A549 treated with CORT108297 at 1 μM for 4 hours (cell line): ENCODE data around the gene IFIH1. TPM values are rescaled to one million over a fixed set of nuclear protein-coding genes. Genes with fewer than 3 reads are reported as not detected.

Experiments used
- total RNA-seq: library from RNA; stranded (reverse); fragments of 200-300 nt; extraction: Qiagen RNA extraction; gene quantifications from 5 replicates; pipeline ENCODE4 v1.2.3, GENCODE V29; 2022

The IFIH1 gene
- 0.88 to 1.5 TPM (median 1.1 TPM) in 5 replicates for total RNA-seq

DNA sequence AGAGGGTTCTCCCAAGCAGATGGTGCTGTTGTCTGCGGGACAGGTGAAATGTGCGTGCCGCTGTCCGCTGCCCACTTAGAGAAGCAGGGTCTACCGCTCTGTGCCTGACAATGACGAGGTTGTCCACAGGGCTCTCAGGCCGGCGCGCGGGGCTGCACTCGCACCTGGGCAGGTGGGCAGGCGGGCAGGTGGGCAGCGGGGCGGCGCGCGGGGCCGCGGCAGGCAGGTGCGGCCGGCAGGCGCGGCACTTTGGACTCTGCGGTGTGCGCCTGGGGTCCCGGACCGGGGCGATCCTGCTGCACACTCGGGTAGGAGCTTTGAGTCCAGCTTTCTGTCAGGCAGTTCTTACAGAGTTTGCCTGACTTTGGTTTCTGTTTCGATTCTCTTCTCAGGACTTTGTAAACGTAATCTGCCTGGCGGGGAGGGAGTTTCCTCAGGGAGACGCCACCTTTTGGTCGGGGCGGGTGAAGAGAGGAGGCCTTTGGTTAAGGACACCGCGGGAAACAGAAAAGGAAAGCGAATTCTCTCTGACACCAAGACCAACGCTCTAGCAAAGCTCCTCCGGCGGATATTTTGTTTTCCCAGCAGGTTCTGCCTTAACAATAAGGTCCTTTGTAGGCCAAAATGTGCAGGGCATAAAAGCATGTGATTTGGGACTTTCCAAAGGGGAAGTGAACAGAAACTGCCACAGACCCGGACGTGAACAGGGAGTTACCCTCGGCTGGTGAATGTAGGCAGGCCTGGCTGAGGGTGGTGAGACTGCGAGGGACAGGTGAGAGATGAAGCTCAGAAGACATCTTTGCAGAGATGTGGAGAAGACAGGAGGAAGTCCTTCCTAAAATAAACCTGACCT lies at the start of gene IFIH1:
TSS of gene IFIH1 (minus strand) at position 357 of the 853 bp plus-strand sequence. CDS start 377 bp downstream, outside the sequence.

GRCh38 chr2:162343824-162344616 lies 25.5 kb upstream of the IFIH1 start, which contains the start of gene GCA:
TSS of gene GCA (plus strand) at chr2:162344132. CDS start at chr2:162344249, 117 bp downstream.

DNA sequence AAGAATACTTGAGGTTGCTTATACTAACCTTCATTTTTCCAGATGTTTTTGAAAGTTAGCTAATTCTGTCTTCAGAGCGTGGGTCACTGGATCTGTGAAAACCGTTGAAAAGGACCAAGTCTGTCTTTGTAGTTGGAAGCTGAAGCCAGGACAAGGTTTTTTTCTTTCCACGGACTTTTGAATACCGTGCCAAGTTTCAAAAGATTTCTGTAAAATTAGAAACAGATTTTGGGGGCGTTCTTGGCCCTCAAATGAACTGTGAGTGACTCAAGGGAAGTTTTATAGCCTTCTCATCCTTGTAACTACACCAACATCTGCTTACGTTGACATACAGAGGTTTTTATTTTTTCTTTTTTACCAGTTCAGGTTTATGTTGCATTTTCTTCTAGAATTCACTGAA lies 75.2 kb downstream of the IFIH1 start, which contains the start of gene FAP:
TSS of gene FAP (minus strand) at position 152 of the 400 bp plus-strand sequence. CDS start at position 34, 118 bp downstream.

Other genes starting within 250 kb of the IFIH1 start
- gene DPP4, start 244.5 kb downstream of the IFIH1 start, total RNA-seq = 0.36 to 0.73 TPM (median 0.54 TPM) in 5 replicates
- not detected in 5 replicates for gene GCG, start 166.4 kb downstream of the IFIH1 start, total RNA-seq
- 0.16 TPM in 1 of 5 replicates, not detected in the others for gene FAP, start 75.2 kb downstream of the IFIH1 start, total RNA-seq
- gene GCA, start 25.4 kb upstream of the IFIH1 start, total RNA-seq = 5.4 to 7.0 TPM (median 5.9 TPM) in 5 replicates